Heart left ventricle (tissue), 13 donors: ENCODE data around the gene ZNF740.

Experiments
- POLR2A ChIP-seq, 2 donors: fragments of 450-650 bp; IDR thresholded peaks; one replicate each; pipeline ENCODE4 v1.6.1; 2017; ENCODE audit warnings: antibody characterized with exemption in 2 of 2, mild to moderate bottlenecking in 2 of 2, moderate library complexity in 2 of 2
- TF ChIP-seq, protein P1 (sequence below), 12 donors: fragments of 200-600 bp; sonication (generic) in 4 of 12; IDR thresholded peaks; one replicate each; pipeline versions ENCODE4 v1.5.0 to v1.8.0; 2018 to 2022; ENCODE audit warnings: antibody characterized with exemption in 12 of 12, mild to moderate bottlenecking in 5 of 12
- donor health status: ischemic (EF 13 %, LVEDD 7.1; RV severe dilation, severe dysfunction).
- donor health status: DM: no; HTN: yes; CAD: no.
- donor health status: DM: no; HTN: no; CAD: no.
- donor health status: ischemic (EF 25% LVEDD 6.9; RV normal size, moderate dysfunction).
- donor health status: ischemic (EF 25% LVEDD 5.7; RV mildly dilated, moderate dysfunction).
- donor health status: ischemic (EF 35%, LVEDD 5.7; RV mildly dilated, moderate dysfunction).
- donor health status: nonischemic (EF 11% LVEDD 7.7; RV severe dilation, severe dysfunction).
- donor health status: DM: yes; HTN: yes; CAD: no.
- donor health status: PGD.
- donor health status: ischemic (EF 29% LVEDD 5.4; RV normal size, mild dysfunction).
- donor health status: nonischemic (EF 23%, LVEDD 6.1; RV moderate dilation, normal function).

DNA sequence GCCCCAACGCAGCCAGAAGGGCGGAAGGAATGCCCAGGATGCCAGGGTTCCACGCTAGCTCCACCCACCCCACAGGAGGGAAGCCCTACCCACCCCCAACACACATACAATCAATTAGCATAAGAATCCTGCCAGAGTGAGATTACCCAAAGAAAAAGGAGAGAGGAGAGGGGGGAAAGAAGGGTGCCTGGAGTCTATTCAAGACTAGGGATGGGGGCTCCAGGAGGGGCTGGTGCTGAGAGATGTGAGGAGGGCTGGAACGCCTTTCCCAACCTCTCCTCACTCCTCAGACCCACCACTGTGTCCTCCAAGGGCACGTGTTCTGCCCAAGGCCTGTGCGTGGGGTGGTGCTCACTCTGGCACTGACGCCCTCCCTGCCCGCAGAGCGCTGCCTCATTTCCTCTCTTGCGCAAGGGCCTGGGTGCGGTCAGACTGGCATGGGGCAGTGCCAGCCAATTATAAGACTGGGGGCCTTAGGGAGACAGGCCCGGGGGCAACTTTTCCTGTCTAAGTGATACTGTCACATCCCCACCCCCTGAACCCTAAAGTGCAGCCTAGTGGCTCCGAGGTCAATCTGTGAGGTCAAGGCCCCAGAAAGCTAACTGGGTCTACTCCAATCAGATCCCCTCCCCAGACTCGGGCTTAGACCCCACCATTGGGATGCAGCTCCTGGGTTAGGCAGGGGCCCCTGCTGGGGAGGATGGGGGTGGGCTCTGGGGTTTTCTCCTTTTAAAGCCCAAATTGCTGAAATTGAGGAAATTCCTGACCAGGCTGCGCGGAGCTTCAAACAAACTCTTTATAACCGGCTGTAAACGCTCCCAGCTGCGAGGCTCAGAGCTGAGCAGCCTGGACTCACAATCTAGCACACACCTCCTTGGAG, 36.8 kb downstream of the ZNF740 start:
- TF ChIP-seq, protein P1, sequence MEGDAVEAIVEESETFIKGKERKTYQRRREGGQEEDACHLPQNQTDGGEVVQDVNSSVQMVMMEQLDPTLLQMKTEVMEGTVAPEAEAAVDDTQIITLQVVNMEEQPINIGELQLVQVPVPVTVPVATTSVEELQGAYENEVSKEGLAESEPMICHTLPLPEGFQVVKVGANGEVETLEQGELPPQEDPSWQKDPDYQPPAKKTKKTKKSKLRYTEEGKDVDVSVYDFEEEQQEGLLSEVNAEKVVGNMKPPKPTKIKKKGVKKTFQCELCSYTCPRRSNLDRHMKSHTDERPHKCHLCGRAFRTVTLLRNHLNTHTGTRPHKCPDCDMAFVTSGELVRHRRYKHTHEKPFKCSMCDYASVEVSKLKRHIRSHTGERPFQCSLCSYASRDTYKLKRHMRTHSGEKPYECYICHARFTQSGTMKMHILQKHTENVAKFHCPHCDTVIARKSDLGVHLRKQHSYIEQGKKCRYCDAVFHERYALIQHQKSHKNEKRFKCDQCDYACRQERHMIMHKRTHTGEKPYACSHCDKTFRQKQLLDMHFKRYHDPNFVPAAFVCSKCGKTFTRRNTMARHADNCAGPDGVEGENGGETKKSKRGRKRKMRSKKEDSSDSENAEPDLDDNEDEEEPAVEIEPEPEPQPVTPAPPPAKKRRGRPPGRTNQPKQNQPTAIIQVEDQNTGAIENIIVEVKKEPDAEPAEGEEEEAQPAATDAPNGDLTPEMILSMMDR (IDR thresholded peaks at IDR 0.05), result no peak
- TF ChIP-seq POLR2A (IDR thresholded peaks at IDR 0.05), result no peak
